HG03175 (cell line): ENCODE measurements around the gene CLDN7.
"Not testable (repeated sequence)": the region's sequence is repeated elsewhere in the genome, so short reads cannot be mapped to it uniquely, and the experiment has no call there.

ENCODE experiments used
- ATAC-seq: cut with Tn5 transposase; IDR thresholded peaks from one replicate; pipeline ENCODE4 v1.9.1; 2021; ENCODE audit warnings: mild to moderate bottlenecking, moderate library complexity; ENCODE audit not compliant: unreplicated experiment

Gene CLDN7

DNA sequence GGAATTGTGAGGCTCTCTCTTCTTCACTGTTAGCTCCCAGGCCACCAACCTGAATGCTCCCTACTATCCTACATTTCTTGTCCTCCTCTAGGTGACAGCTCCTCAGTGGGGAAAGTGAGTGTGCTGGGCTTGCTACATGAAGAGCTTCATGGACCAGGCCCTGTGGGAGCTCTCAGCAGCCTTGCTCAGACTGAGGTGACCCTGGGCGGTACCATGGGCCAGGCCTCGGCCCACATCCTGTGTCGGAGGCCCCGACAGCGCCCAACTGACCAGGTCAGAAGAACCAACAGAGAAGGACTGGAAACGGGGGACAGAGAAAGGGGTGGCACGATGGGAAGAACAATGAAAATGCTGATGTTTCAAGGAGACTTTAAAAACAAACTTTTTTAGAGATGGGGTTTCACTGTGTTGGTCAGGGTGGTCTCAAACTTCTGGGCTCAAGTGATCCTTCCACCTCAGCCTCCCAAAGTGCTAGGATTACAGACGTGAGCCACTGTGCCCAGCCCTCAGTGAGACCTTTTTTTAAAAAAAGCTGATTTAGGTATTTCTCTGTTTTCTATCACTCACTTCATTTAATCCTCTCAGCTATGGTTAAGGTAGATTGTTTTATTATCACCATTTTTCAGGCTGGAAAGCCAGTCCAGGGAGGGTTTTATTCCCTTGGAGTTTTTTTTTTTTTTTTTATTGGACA is 5.4 kb downstream of the CLDN7 start:
- ATAC-seq = no peak

DNA sequence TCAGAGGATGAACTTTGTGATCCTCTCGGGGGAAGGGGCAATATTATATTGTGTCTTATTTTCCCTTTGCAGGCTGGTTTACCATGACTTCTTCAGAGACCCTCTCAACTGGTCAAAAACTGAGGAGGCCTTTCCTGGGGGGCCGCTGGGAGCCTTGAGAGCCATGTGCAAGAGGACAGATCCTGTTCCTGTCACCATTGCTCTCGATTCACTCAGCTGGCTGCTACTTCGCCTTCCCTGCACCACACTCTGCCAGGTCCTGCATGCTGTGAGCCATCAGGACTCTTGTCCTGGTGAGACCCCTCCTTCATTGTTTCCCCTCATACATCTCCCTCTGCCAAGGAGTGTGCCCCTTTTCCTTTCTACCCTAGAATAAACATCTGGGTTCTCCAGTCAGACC is 7.8 kb downstream of the CLDN7 start:
- no peak for ATAC-seq

DNA sequence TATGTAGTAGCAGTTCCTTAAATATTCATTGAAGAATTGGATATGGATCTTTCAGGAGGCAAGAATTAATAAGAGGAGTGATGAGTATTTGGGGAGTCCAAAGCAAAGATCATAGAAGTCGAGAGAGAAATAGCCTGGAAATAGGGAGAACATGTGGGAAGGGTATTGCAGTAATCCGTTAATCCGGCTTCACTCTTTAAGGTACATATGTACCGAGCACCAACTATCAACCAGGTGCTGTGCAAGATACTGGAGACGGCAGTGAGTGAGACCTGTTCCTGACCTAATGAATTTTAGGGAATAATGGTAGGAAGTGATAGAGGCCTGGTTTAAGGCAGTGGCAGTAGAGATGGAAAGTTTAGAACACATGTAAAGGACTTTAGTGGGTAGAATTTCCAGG is 9.2 kb downstream of the CLDN7 start:
- no peak for ATAC-seq

DNA sequence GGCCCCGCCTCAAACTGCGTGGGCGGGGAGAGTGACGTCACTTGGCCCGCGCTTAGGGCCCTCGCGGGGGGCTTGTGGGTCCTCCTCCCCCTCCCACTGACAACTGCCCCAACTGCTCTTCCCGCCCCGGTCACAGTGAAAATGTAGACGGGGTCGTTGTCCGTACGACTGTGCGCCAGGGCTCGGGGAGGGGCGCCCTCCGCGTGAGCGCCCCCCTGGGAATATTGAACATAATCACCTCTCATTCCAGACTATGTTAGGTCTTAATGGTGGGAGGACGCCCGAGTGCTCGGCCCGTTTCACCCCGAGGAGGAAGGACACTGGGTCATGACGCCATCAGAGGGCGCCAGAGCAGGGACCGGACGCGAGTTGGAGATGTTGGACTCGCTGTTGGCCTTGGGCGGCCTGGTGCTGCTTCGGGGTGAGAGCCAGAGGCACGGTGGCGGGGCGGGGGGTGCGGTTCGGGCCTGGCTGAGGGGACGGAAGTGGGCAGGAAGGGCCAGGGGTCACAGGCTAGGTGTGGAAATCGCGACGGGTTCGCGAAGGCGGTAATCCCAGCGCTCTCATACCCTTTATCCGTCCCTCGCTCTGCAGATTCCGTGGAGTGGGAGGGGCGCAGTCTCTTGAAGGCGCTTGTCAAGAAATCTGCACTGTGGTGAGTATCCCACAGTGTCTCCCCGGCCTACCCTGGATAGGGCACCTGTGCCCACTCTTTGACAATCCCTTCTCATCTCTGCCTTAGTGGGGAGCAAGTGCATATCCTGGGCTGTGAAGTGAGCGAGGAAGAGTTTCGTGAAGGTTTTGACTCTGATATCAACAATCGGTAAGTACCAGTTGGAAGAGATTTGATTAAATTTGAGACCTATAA is 9.9 kb downstream of the CLDN7 start, which contains the start of gene ELP5:
TSS of gene ELP5 (plus strand) at position 40 of the 868 bp plus-strand sequence. CDS start at position 376, 336 bp downstream.
- ATAC-seq = peak; percentile 58

DNA sequence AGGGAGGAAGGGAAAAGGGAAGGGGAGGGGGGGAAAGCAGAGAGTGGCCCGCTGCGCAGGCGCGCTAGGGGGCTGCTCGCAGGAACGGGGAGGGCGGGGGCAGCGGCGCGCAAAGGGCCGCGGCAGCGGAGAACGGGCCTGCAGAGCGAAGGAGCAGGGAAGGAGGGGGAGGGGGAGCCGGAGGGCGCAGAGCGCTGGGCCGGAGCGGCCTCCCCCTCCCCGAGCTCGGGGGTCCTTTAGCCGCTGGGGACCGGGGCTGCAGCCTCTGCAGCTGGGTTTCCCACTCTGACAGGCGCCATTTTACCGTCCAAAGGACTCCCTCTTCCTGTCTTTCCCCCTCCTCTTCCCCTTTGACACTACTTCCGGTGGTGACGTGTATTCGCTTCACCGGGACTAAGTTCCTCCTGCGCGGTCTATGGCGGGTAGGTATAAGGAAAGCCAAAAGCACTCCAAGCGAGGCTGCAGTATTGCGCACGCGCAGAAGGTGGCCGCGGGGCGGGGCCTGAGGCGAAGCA is 10.6 kb downstream of the CLDN7 start, which contains the start of gene CTDNEP1:
TSS of gene CTDNEP1 (minus strand) at position 74 of the 515 bp plus-strand sequence. CDS start 438 bp downstream, outside the sequence.
- peak; percentile 86 for ATAC-seq

DNA sequence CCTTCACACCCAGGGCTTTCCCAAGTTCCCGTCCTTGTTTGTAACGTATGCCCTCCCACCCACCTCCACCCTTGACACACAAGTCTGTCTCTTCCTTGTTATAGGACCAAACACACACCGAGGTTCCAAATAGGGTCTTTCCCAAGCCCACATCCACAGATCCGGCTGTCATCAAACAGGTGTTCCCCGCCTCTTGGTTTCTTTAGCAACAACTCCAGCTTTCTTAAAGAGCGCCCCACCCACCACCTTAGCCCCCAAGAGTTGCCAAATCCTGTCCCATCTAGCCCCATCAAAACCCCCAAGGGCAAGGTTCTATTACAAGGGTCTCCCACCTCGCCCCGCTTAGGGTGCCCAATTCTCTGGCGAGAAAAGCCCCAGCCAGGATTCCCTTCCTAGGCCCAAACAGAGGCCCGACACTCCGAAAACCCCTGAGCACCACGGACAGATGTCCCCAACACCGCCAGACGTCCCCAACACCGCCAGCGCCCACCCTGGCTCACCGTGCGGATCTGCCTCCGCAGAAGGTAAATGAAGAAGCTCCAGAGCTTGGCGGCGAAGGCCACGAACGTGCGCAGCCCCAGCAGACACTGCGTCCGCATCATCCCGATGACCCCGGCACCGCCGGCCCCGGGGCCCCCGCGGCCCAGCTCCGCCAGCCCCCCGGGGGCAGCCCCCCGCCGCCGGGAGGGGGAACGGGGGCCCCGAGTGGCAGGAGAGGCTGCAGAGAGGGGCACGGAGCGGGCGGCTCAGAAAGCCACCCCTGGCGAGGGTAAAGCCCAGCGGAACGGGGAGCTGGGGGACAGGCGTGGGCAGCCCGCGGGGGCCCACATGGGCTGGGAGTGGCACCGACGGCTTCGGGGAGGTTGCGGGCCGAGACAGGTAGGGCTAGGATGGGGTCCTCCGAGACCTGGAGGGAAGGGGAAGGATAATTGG is 11.3 kb downstream of the CLDN7 start:
- no peak for ATAC-seq

DNA sequence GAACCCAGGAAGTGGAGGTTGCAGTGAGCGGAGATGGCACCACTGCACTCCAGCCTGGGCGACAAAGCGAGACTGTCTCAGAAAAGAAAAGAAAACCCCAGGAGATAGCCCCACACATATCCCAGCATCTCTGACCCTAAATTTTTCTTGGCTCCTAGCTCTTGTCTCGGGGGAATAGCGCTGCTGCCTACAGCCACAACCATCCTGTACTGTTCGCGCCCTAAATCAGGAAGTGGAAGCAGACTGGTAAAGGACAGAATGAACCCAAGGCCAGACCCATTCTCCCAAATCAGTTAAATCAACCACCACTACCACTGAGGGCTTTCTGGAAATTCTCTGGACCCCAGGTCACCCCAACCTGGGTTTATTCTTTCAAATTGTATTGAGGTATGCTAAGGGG is 12.4 kb downstream of the CLDN7 start:
- ATAC-seq = no peak

DNA sequence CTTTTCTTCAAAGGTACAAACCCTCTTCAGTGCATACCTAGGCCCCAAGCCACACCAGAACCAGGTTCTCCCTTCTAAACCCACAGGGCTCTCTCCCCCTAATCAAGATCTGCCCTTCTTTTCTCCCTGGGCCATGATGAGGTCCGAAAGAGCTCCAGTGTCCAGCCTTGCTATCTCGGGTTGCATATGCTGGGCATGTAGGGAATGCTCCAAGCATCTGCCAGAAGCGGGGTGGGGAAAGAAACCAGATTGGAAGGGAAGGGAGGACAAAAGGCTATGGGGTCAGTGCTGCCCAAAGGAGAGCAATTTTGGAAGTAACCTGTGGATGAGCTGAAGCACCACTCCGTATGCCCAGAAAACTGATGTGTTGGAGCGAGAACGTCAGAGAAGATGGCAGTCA is 13.1 kb downstream of the CLDN7 start:
- ATAC-seq = no peak

DNA sequence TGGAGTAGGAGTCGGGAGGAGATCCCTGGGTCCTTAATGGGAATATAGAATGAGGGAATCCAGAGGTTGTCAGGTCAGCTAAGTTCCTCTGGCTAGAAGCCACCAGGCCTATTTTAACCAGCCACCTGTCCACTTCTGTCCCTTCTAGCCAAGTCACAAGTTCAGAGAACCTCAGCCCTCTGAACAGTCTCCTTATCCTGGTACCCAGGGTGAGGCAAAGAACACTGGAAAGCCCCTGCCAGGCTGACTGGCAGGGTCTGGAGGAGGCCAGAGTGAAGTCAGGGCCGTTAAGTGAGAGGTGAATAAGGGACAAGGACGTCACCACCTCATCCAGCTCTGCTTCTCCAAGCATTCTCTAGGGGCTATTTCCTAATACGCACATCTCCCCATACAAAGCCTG is 13.5 kb downstream of the CLDN7 start:
- no peak for ATAC-seq

DNA sequence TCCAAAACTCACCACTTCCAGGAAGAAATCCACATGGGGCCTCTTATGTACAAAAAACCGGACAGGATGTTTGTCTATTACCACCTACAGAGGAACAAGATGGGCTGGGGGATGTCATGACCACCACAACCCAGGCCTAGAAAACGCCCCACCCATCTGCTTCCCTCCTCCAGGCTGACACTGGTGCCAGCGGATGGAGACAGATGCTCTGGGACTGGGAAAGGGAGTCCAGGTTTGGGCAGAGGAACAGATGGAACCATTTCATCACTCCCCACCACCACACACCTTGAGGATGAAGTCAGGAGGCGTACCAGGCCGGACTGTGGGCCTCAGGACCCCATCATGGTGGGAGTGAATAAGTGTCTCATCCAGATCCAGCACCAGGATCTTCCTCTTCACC is 15.5 kb downstream of the CLDN7 start:
- ATAC-seq = no peak

DNA sequence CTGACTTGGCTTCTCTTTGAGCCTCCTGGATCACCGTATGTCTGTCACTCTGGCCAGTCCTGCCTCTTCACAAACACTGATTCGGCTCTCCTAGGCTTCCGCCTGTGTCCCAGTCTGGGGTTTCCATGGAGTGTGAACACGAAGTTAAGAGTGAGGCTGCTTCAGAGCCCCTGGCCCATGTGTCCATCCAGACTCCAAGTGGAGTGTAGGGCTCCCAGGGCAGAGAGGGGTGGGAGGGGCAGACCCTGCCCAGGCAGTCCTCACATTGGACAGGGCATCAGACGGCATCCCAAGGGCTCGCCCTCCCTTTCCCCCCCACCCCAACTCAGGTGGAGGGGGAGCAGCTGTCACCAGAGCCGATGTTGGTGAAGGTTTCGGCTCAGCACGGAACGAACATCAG is 18.4 kb downstream of the CLDN7 start:
- not testable (repeated sequence) for ATAC-seq

DNA sequence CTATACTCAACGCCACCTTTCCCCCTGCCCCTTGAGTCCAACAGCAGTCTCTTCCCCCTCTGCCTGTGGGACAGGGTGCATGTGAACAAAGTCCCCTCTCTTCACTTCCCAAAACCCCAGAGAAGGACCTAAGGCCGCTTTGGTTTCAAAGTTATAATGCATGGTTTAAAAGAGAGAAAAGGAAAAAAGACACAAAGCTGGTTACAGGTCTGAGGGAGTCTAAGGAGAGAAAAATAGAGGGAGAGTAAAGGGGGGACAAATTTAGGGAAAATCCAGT is 18.9 kb downstream of the CLDN7 start:
- ATAC-seq = no peak

DNA sequence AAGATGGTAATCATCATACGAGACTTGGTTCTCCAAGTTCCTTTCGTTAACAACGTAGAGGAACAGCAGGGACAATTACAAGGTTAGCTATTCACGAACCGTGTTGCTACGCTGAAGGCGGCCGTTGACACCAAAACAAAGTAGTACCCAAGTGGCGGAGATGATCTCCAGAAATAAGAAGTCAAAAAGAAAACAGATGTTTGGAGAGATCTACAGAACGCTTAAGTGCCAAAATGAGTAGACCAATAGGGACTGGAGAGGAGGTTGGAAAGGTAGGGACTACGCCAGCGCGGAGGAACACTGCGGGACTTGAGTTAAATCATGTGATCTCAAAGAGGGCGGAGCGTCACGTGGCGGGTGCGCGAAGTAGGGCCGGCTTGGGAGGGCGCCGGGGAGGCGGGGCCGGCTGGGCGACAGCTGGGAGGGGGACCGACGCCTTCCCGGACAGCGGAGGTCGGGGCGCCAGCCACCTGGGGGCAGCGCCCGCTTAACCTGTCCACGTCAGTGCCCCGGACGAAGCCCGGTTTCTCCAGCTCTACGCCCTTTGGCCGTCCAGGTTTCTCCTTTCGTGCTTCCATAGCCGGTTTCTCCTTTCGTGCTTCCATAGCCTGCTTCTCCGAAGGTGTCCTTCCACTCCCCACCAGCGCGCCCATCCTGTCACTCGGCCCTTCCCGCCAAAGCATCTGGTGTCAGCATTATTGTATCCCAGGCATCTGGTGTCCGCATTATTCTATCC is 19.4 kb downstream of the CLDN7 start:
- ATAC-seq = peak; percentile 39

DNA sequence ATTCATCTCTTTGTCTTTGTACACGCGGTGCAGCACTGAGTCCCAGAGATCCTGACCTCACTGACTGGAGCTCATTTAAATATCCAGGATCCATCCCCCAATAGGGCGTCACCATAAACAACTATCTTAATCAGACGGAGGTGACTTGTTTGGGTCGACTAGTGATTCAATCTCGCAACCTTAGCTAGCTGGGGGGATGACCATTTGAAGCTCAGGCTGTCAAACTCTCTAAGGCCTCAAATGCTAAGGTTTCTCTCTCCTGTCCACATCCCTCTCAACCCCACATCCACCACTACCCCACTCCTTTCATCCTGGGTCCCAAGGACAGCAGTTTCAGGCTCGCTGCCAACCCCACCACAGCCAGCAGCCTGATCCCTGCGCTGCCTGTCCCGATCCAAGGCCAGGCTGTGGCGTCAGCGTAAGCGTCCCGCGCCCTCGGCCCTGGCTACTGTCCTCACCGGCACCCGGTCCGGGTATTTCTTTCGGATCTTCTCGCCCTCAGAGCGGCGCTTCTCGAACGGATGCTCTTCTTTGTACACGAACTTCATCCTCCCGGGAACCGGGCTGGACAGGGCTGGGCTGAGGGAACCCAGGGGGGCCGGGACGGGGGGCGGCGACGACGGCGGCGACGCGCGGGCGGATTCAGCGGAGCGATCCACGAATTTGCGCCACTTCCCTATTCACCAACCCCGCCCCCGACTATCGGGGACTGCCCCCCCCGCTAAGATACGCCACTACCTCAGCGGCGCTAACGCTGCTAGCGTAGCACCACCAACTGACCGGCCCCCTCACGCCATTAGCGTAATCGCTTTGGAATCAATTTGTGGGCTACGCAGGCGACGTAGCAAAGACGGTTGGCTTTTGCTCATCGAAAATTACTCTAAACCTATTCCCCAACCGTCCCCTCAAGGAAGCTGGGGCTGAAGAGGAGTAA is 20.2 kb downstream of the CLDN7 start, which contains the start of gene GABARAP:
TSS of gene GABARAP (minus strand) at position 667 of the 934 bp plus-strand sequence. CDS start at position 548, 119 bp downstream.
- ATAC-seq = peak; percentile 31

DNA sequence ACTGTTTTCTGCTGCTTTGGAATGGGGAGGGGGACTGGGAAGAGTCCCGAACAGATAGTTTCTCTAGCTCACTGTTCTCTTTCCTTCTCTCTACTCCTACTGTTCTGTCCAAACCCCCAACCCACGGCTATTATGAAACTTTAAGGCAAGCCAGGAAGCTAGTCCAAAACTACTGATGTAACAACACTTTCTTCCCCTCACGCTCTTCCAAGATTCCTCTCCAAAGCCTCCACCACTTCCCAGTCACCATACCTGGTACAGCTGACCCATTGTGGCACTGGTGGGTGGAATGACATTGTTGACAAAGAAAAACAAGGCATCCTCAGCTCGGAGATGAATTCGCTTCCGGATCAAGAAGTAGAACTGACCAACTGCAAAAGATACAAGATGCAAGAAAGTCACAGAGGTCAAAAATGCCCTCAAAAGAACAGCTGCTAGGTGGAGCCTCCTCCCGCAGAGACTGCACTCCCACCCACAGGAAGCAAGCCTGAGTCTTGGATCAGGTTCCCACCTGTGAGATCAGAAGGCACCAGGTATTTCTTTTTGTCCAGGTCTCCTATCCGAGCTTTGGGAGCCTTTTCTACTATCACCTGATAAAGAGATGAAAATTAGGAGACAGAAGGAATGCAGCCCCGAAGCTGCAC is 21.1 kb downstream of the CLDN7 start:
- ATAC-seq = no peak

DNA sequence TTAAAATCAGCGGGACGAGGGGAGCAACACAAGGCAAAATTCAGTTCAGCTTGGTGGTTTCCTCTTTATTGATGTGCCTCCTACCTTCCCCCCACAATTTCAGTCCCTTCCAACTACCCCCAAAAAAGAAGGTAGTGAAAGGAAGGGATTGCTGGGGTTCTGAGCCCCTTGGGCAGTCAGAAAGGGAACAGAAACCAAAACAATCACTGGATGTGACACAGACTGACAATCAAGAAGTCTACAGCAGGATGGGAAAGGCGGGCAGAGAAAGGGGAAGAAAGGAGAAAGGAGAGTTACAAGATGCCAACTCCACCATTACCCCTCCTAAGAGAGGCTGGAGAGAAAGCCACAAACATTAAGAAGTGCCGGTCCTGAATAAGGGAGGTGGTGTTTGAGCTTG is 21.9 kb downstream of the CLDN7 start:
- ATAC-seq = no peak

DNA sequence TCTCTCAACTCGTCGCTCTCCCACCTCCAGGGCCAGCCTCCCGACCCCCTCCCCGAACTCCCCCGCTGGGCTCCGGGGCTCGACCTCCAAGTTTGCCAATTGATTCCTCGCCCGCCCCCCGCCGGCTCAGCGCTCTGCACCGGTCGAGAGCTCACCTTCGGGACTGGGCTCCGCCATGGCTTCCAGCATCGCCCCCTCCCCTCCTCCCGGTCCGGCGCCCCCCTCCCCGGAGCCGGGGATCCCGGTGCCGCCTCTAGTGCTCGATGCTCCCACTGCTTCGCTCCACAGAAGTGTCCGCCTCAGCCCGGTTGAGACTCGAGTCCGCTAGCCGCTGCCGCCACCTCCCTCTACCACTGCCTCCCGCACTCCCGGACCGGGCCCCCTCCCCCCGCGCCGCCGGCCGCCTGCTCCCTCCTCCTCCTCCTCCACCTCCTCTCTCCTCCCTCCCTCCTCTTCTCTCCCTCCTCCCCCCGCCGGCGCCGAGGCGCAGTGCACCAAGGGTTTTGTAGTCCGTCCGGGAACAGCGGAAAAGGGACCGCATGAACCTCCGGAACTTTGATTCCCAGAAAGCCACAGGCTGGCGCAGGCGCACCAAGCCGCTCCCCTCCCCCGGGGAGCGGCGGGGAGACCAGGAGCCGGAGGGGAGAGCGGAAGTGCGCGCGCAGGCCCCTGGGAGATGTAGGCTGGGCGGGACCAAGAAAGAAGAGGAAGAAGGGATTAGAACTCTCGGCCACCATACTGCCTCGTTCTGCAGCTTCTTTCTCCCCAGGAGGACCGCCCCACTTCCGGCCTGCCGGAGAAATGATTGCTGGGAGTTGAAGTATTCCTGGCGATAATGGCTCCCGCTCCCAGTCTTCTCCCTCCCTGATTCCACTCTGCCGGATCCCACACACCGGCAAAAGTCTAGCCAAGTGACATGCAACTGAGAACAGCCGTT is 22.9 kb downstream of the CLDN7 start, which contains the start of gene PHF23:
TSS of gene PHF23 (minus strand) at position 367 of the 937 bp plus-strand sequence. CDS start at position 189, 178 bp downstream.
- ATAC-seq = peak; percentile 56
